HepG2 (cell line): ENCODE measurements around the gene PLSCR4. TPM values are rescaled to one million over a fixed set of nuclear protein-coding genes. Genes with fewer than 3 reads are reported as not detected.

Source experiments
- CCAR2 ChIP-seq: fragments of 200-400 bp; formaldehyde crosslinking; optimal IDR thresholded peaks from 2 replicates; pipeline ENCODE3; 2018; ENCODE audit warnings: low read depth, mild to moderate bottlenecking, low read length, moderate library complexity
- FOXO1 ChIP-seq: sonication (generic); formaldehyde crosslinking; IDR thresholded peaks from 2 replicates; pipeline ENCODE4 v1.4.0; 2020; ENCODE audit warnings: missing genetic modification reagents
- HOXA9 ChIP-seq: sonication (generic); formaldehyde crosslinking; IDR thresholded peaks from 2 replicates; pipeline ENCODE4 v1.8.1; 2022; ENCODE audit warnings: missing genetic modification reagents, mild to moderate bottlenecking, moderate library complexity, borderline replicate concordance
- LCORL ChIP-seq, 2 experiments: fragments of 450-650 bp in 1 of 2; sonication (generic) in 1 of 2; formaldehyde crosslinking in 1 of 2; IDR thresholded peaks; 2 replicates each; pipeline versions ENCODE4 v1.5.0 to v1.6.1; 2017 to 2020; ENCODE audit warnings: antibody characterized with exemption in 1 of 2, missing genetic modification reagents in 1 of 2
- MATR3 ChIP-seq: sonication (generic); formaldehyde crosslinking; IDR thresholded peaks from 2 replicates; pipeline ENCODE4 v1.4.0; 2020; ENCODE audit warnings: missing genetic modification reagents
- MBNL3 ChIP-seq: fragments of 250-450 bp; sonication (Bioruptor Pico); conservative IDR thresholded peaks from 2 replicates; pipeline ENCODE4 v1.8.0; 2022; ENCODE audit warnings: mild to moderate bottlenecking, inconsistent platforms
- MED8 ChIP-seq: sonication (generic); formaldehyde crosslinking; IDR thresholded peaks from 2 replicates; pipeline ENCODE4 v1.8.1; 2023; ENCODE audit warnings: mild to moderate bottlenecking, missing genetic modification reagents; ENCODE audit not compliant: insufficient replicate concordance
- MEF2D ChIP-seq: sonication (generic); formaldehyde crosslinking; IDR thresholded peaks from 2 replicates; pipeline ENCODE4 v1.5.1; 2020; ENCODE audit warnings: mild to moderate bottlenecking, missing genetic modification reagents
- MZF1 ChIP-seq: sonication (generic); formaldehyde crosslinking; IDR thresholded peaks from 2 replicates; pipeline ENCODE4 v1.8.1; 2023; ENCODE audit warnings: mild to moderate bottlenecking, missing genetic modification reagents, borderline replicate concordance
- NR2F2 ChIP-seq: IDR thresholded peaks from 2 replicates; pipeline ENCODE4 v1.6.1; 2012; ENCODE audit warnings: low read depth, inconsistent platforms, borderline replicate concordance
- RXRA ChIP-seq: sonication (generic); formaldehyde crosslinking; IDR thresholded peaks from 2 replicates; pipeline ENCODE4 v1.5.1; 2020; ENCODE audit warnings: missing genetic modification reagents
- SALL1 ChIP-seq: sonication (generic); formaldehyde crosslinking; IDR thresholded peaks from 2 replicates; pipeline ENCODE4 v1.8.0; 2022; ENCODE audit warnings: mild to moderate bottlenecking, missing genetic modification reagents
- ZFP62 ChIP-seq: sonication (generic); formaldehyde crosslinking; IDR thresholded peaks from 2 replicates; pipeline ENCODE4 v1.4.0; 2020; ENCODE audit warnings: missing genetic modification reagents
- ZNF343 ChIP-seq: sonication (generic); formaldehyde crosslinking; IDR thresholded peaks from 2 replicates; pipeline ENCODE4 v1.4.0; 2020; ENCODE audit warnings: mild to moderate bottlenecking, missing genetic modification reagents
- ZNF441 ChIP-seq: sonication (generic); formaldehyde crosslinking; IDR thresholded peaks from 2 replicates; pipeline ENCODE4 v1.7.0; 2021; ENCODE audit warnings: missing genetic modification reagents, borderline replicate concordance
- ZNF746 ChIP-seq: sonication (generic); formaldehyde crosslinking; IDR thresholded peaks from 2 replicates; pipeline ENCODE4 v1.8.0; 2022; ENCODE audit warnings: mild to moderate bottlenecking, missing genetic modification reagents
- ZSCAN9 ChIP-seq: IDR thresholded peaks from 2 replicates; pipeline ENCODE4 v1.6.1; 2016; ENCODE audit warnings: borderline replicate concordance
- polyA plus RNA-seq, 8 experiments: library from polyadenylated mRNA; depleted of rRNA in 3 of 8; stranded (reverse) in 7 of 8; unstranded in 1 of 8; fragments of >200 nt; fragmentation: Illumina TruSeq in 4 of 8; extraction: Trizol in 4 of 8; gene quantifications; 2 replicates each; pipeline versions ENCODE4 v1.2.1 to v1.2.3, GENCODE V29; 2011 to 2016; ENCODE audit warnings: low read depth in 4 of 8, missing spikeins in 1 of 8, mixed read lengths in 1 of 8; ENCODE audit not compliant: insufficient read depth in 1 of 8
- total RNA-seq, 5 experiments: library from RNA; depleted of rRNA; stranded (reverse); fragments of >200 nt; fragmentation: Illumina TruSeq; extraction: Trizol; gene quantifications; 2 replicates each; pipeline ENCODE4 v1.2.3, GENCODE V29; 2016; ENCODE audit warnings: low read depth in 1 of 5
- TF ChIP-seq, protein P1 (sequence below): sonication (generic); formaldehyde crosslinking; IDR thresholded peaks from 2 replicates; pipeline ENCODE4 v1.5.0; 2020; ENCODE audit warnings: mild to moderate bottlenecking, missing genetic modification reagents
- TF ChIP-seq, protein P2 (sequence below): sonication (generic); formaldehyde crosslinking; IDR thresholded peaks from 2 replicates; pipeline ENCODE4 v1.8.0; 2022; ENCODE audit warnings: low read depth, missing genetic modification reagents
- TF ChIP-seq, protein P3 (sequence below): sonication (generic); formaldehyde crosslinking; IDR thresholded peaks from 2 replicates; pipeline ENCODE4 v1.4.0; 2020; ENCODE audit warnings: missing genetic modification reagents, borderline replicate concordance
- TF ChIP-seq, protein P4 (sequence below): sonication (generic); formaldehyde crosslinking; IDR thresholded peaks from 2 replicates; pipeline ENCODE4 v1.5.0; 2020; ENCODE audit warnings: missing genetic modification reagents, mild to moderate bottlenecking, borderline replicate concordance

The PLSCR4 gene
- total and polyA plus RNA-seq, 2 of the 13 experiments (the other 11 are each of a cell fraction or from before 2014, with no cell fraction given) = 1.5 to 59.0 TPM

- TF ChIP-seq ZSCAN9 (CRISPR knock-in tag) (no peak; the same call in 1 of the 2 replicates), CCAR2 (no peak), MZF1 (CRISPR knock-in tag) (no peak), ZFP62 (CRISPR knock-in tag) (no peak), LCORL (IDR thresholded peaks at IDR 0.05) (no peak), LCORL (CRISPR knock-in tag; IDR thresholded peaks at IDR 0.05) (peak; percentile 97), ZNF746 (CRISPR knock-in tag) (no peak), HOXA9 (0 out of 2 replicates have a peak, but pooled peaks have one; percentile 3), FOXO1 (CRISPR knock-in tag) (peak; percentile 68; the same call in 1 of the 2 replicates), RXRA (CRISPR knock-in tag) (peak; percentile 87), MED8 (CRISPR knock-in tag) (peak; percentile 70), ZNF441 (CRISPR knock-in tag) (no peak), MEF2D (CRISPR knock-in tag) (peak; percentile 91), SALL1 (CRISPR knock-in tag) (peak; percentile 93), ZNF343 (CRISPR knock-in tag) (no peak), MBNL3 (CRISPR knock-in tag) (no peak), MATR3 (CRISPR knock-in tag) (no peak), NR2F2 (no peak)
- TF ChIP-seq, protein P1, sequence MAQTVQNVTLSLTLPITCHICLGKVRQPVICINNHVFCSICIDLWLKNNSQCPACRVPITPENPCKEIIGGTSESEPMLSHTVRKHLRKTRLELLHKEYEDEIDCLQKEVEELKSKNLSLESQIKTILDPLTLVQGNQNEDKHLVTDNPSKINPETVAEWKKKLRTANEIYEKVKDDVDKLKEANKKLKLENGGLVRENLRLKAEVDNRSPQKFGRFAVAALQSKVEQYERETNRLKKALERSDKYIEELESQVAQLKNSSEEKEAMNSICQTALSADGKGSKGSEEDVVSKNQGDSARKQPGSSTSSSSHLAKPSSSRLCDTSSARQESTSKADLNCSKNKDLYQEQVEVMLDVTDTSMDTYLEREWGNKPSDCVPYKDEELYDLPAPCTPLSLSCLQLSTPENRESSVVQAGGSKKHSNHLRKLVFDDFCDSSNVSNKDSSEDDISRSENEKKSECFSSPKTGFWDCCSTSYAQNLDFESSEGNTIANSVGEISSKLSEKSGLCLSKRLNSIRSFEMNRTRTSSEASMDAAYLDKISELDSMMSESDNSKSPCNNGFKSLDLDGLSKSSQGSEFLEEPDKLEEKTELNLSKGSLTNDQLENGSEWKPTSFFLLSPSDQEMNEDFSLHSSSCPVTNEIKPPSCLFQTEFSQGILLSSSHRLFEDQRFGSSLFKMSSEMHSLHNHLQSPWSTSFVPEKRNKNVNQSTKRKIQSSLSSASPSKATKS (CRISPR knock-in tag) = no peak; the same call in 1 of the 2 replicates
- TF ChIP-seq, protein P2, sequence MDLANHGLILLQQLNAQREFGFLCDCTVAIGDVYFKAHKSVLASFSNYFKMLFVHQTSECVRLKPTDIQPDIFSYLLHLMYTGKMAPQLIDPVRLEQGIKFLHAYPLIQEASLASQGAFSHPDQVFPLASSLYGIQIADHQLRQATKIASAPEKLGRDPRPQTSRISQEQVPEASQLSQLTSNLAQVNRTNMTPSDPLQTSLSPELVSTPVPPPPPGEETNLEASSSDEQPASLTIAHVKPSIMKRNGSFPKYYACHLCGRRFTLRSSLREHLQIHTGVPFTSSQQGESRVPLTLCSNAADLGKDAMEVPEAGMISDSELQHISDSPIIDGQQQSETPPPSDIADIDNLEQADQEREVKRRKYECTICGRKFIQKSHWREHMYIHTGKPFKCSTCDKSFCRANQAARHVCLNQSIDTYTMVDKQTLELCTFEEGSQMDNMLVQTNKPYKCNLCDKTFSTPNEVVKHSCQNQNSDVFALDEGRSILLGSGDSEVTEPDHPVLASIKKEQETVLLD (CRISPR knock-in tag) = peak; percentile 87; the same call in 1 of the 2 replicates
- TF ChIP-seq, protein P3, sequence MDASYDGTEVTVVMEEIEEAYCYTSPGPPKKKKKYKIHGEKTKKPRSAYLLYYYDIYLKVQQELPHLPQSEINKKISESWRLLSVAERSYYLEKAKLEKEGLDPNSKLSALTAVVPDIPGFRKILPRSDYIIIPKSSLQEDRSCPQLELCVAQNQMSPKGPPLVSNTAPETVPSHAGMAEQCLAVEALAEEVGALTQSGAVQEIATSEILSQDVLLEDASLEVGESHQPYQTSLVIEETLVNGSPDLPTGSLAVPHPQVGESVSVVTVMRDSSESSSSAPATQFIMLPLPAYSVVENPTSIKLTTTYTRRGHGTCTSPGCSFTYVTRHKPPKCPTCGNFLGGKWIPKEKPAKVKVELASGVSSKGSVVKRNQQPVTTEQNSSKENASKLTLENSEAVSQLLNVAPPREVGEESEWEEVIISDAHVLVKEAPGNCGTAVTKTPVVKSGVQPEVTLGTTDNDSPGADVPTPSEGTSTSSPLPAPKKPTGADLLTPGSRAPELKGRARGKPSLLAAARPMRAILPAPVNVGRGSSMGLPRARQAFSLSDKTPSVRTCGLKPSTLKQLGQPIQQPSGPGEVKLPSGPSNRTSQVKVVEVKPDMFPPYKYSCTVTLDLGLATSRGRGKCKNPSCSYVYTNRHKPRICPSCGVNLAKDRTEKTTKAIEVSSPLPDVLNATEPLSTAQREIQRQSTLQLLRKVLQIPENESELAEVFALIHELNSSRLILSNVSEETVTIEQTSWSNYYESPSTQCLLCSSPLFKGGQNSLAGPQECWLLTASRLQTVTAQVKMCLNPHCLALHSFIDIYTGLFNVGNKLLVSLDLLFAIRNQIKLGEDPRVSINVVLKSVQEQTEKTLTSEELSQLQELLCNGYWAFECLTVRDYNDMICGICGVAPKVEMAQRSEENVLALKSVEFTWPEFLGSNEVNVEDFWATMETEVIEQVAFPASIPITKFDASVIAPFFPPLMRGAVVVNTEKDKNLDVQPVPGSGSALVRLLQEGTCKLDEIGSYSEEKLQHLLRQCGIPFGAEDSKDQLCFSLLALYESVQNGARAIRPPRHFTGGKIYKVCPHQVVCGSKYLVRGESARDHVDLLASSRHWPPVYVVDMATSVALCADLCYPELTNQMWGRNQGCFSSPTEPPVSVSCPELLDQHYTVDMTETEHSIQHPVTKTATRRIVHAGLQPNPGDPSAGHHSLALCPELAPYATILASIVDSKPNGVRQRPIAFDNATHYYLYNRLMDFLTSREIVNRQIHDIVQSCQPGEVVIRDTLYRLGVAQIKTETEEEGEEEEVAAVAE = no peak
- TF ChIP-seq, protein P4, sequence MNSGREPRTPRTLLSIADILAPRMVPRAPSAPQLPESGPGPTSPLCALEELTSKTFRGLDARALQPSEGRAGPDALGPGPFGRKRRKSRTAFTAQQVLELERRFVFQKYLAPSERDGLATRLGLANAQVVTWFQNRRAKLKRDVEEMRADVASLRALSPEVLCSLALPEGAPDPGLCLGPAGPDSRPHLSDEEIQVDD (CRISPR knock-in tag) = 0 out of 2 replicates have a peak, but pooled peaks have one; percentile 82
Measured at GRCh38 chr3:146160964-146161662, 89.8 kb downstream of the PLSCR4 start, which contains the start of gene PLOD2 (continued).
